ENCODE measurements around the gene MCU. TPM values are rescaled to one million over a fixed set of nuclear protein-coding genes. Genes with fewer than 3 reads are reported as not detected.

MCU gene
- total RNA-seq, 1 experiment from 2014 or later = 70.2 TPM

- Mint-ChIP-seq H3K4me1 (ENCODE audit: low read depth, unreplicated experiment) (peaks cover 14% of the 10 kb centered on the region), H3K27ac (ENCODE audit: unreplicated experiment) (peak overlapping the region; percentile 79), H3K4me3 (ENCODE audit: low read depth, unreplicated experiment) (no peak overlapping the region), H3K9me3 (ENCODE audit: low read depth, unreplicated experiment) (no peaks in the 10 kb centered on the region), H3K36me3 (ENCODE audit: insufficient read depth, unreplicated experiment) (peaks cover 10% of the 10 kb centered on the region), H3K27me3 (ENCODE audit: unreplicated experiment) (no peaks in the 10 kb centered on the region)
- BruUV-seq (replicated peaks) = no TSS peak
- intact Hi-C loops (cut with micrococcal nuclease; ENCODE audit: unreplicated experiment) = no loop called here
- CTCF ChIA-PET = interaction anchor here (0.6 to 1.0 kb wide), 4 partner anchors 12 to 396 kb away, joined by 3 to 6 read pairs (median 3); no protein-coding TSS in a partner anchor
- no peak for TF ChIP-seq CTCF (IDR thresholded peaks at IDR 0.05; ENCODE audit: unreplicated experiment)
- DNase-seq = peak; percentile 66
Observed at GRCh38 chr10:72846238-72846637, 154.3 kb downstream of the MCU start.

DNA sequence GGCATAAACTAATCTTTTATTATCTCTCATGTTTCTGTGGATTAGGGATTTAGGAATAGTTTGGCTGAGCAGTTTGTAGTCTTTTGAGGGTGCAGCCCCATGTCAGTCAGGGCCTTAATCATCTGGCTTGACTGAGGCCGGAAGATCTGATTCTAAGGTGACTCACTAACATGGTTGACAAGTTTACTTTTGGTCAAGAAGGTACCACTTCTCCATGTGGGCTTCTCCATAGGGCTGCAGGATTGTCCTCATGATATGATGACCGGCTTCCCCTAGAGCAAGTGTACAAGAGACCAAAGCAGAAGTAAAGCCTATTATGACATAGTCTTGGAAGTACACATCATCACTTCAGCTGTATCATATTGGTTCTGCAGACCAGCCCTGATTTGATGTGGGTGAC lies 155.7 kb downstream of the MCU start:
- no peaks in the 10 kb centered on the region for H3K27me3 Mint-ChIP-seq (ENCODE audit: unreplicated experiment)

GRCh38 chr10:72850861-72851260 lies 158.9 kb downstream of the MCU start:
- CTCF ChIA-PET = interaction anchor here (0.7 kb wide), 2 partner anchors 154 to 211 kb away, joined by 4 read pairs; no protein-coding TSS in a partner anchor
- no TSS peak for BruUV-seq (replicated peaks)
- peaks cover 10% of the 10 kb centered on the region for H3K36me3 Mint-ChIP-seq (ENCODE audit: insufficient read depth, unreplicated experiment)
- H3K4me3 Mint-ChIP-seq (ENCODE audit: low read depth, unreplicated experiment) = no peak overlapping the region
- H3K27me3 Mint-ChIP-seq (ENCODE audit: unreplicated experiment) = no peaks in the 10 kb centered on the region
- intact Hi-C loops (cut with micrococcal nuclease; ENCODE audit: unreplicated experiment) = no loop called here
- H3K27ac Mint-ChIP-seq (ENCODE audit: unreplicated experiment) = no peak overlapping the region
- no peaks in the 10 kb centered on the region for H3K9me3 Mint-ChIP-seq (ENCODE audit: low read depth, unreplicated experiment)
- TF ChIP-seq CTCF (IDR thresholded peaks at IDR 0.05; ENCODE audit: unreplicated experiment) = no peak
- no peak for DNase-seq
- peaks cover 11% of the 10 kb centered on the region for H3K4me1 Mint-ChIP-seq (ENCODE audit: low read depth, unreplicated experiment)

More for the DNA sequence above, 155.7 kb downstream of the MCU start:
- Mint-ChIP-seq H3K4me3 (ENCODE audit: low read depth, unreplicated experiment) (no peak overlapping the region), H3K27ac (ENCODE audit: unreplicated experiment) (no peak overlapping the region), H3K4me1 (ENCODE audit: low read depth, unreplicated experiment) (peaks cover 14% of the 10 kb centered on the region), H3K36me3 (ENCODE audit: insufficient read depth, unreplicated experiment) (peaks cover 10% of the 10 kb centered on the region), H3K9me3 (ENCODE audit: low read depth, unreplicated experiment) (no peaks in the 10 kb centered on the region)
- DNase-seq = no peak
- intact Hi-C loops (cut with micrococcal nuclease; ENCODE audit: unreplicated experiment) = no loop called here
- no peak for TF ChIP-seq CTCF (IDR thresholded peaks at IDR 0.05; ENCODE audit: unreplicated experiment)
- CTCF ChIA-PET = no interaction called here
- BruUV-seq (replicated peaks) = no TSS peak

GRCh38 chr10:72851509-72851908 lies 159.6 kb downstream of the MCU start:
- Mint-ChIP-seq H3K27me3 (ENCODE audit: unreplicated experiment) (no peaks in the 10 kb centered on the region), H3K27ac (ENCODE audit: unreplicated experiment) (no peak overlapping the region), H3K4me3 (ENCODE audit: low read depth, unreplicated experiment) (no peak overlapping the region), H3K36me3 (ENCODE audit: insufficient read depth, unreplicated experiment) (peaks cover 3% of the 10 kb centered on the region), H3K4me1 (ENCODE audit: low read depth, unreplicated experiment) (peaks cover 5% of the 10 kb centered on the region), H3K9me3 (ENCODE audit: low read depth, unreplicated experiment) (no peaks in the 10 kb centered on the region)
- no TSS peak for BruUV-seq (replicated peaks)
- CTCF ChIA-PET = interaction anchor here (0.7 kb wide), 2 partner anchors 155 to 212 kb away, joined by 4 read pairs; no protein-coding TSS in a partner anchor
- intact Hi-C loops (cut with micrococcal nuclease; ENCODE audit: unreplicated experiment) = no loop called here
- TF ChIP-seq CTCF (IDR thresholded peaks at IDR 0.05; ENCODE audit: unreplicated experiment) = no peak
- no peak for DNase-seq

Data from Calu3 (cell line).